ENCODE measurements around the gene IQCE.
A peak's percentile ranks its signal among the peaks of the same experiment; 100 is the strongest.

IQCE gene

DNA sequence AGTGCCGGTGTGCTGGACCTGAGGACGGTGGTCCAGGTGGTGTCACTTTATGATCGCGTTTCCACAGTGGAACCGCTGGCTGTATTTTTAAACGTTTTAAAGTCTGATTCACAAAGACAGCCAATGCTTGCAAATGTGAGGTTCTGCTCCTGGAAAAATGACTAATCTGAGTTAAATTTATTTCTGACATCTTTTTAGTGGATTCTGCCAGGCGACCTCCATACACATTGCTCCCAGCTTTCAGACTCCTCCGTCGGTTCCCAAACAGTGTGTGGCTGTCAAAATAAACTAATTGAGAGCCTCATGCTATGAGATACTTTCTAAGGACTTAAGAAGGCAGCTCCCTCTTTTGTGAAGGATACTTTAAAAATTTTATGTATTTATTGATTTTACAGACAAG, 60.3 kb downstream of the IQCE start:
- no peak for DNase-seq (ENCODE audit: low read depth, low spot score)
- TF ChIP-seq YY1 (IDR thresholded peaks at IDR 0.05; ENCODE audit: insufficient read depth, insufficient read length) (no peak), ZNF274 (IDR thresholded peaks at IDR 0.05; ENCODE audit: low read depth, low read length) (no peak), SUZ12 (IDR thresholded peaks at IDR 0.05; ENCODE audit: extremely low read depth, insufficient read depth, insufficient read length) (no peak)
- Histone ChIP-seq H3K9me3 (ENCODE audit: insufficient read depth, low read length) (no peaks in the 10 kb centered on the region), H3K36me3 (ENCODE audit: insufficient read depth, insufficient read length, low read length) (no peaks in the 10 kb centered on the region), H3K4me1 (ENCODE audit: insufficient read depth, insufficient read length) (peaks cover 31% of the 10 kb centered on the region), H3K27me3 (ENCODE audit: insufficient read depth, insufficient read length) (no peaks in the 10 kb centered on the region), H3K9ac (ENCODE audit: insufficient read length, low read depth) (no peak overlapping the region), H3K4me3 (ENCODE audit: insufficient read length, low read depth) (no peak overlapping the region)

DNA sequence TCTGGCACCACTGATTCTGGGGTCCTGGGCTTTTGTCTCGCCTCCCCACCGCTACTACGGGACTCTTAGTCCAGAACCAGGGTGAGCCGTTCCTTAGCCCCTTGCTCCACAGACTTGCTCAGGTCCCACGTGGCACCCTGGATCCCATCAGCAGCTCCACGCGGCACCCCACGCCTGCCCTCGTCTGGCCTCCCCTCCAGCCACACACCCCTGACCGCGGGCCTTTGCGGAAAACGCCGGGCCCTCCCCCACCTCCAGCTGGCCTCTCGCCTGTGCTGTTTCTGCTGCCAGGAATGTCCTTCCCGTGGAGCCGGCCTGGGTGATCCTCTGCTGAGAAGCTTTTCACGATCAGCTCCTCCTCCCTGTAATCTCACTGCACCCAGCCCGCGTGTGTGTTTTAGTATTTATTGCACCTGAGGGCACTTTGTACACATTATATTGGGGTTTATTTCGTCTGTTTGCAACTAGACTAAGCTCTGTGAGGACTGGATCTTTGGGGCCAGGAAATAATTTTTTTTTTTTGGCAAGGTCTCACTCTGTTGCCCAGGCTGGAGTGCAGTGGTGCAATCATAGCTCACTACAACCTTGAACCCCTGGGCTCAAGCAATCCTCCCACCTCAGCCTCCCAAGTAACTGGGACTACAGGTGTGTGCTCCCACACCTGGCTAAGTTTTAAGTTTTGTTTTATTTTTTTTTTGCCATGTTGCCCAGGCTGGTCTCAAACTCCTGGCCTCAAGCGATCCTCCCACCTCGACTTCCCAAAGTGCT, 62.5 kb downstream of the IQCE start:
- TF ChIP-seq SUZ12 (IDR thresholded peaks at IDR 0.05; ENCODE audit: extremely low read depth, insufficient read depth, insufficient read length) = no peak
- no peak for TF ChIP-seq YY1 (IDR thresholded peaks at IDR 0.05; ENCODE audit: insufficient read depth, insufficient read length)
- TF ChIP-seq ZNF274 (IDR thresholded peaks at IDR 0.05; ENCODE audit: low read depth, low read length) = no peak
- Histone ChIP-seq H3K36me3 (ENCODE audit: insufficient read depth, insufficient read length, low read length) (no peaks in the 10 kb centered on the region), H3K9me3 (ENCODE audit: insufficient read depth, low read length) (peaks cover 2% of the 10 kb centered on the region; the same call in 1 of the 2 replicates), H3K27me3 (ENCODE audit: insufficient read depth, insufficient read length) (no peaks in the 10 kb centered on the region), H3K4me1 (ENCODE audit: insufficient read depth, insufficient read length) (peaks cover 36% of the 10 kb centered on the region), H3K9ac (ENCODE audit: insufficient read length, low read depth) (peak overlapping the region; percentile 51), H3K4me3 (ENCODE audit: insufficient read length, low read depth) (no peak overlapping the region)
- DNase-seq (ENCODE audit: low read depth, low spot score) = no peak

DNA sequence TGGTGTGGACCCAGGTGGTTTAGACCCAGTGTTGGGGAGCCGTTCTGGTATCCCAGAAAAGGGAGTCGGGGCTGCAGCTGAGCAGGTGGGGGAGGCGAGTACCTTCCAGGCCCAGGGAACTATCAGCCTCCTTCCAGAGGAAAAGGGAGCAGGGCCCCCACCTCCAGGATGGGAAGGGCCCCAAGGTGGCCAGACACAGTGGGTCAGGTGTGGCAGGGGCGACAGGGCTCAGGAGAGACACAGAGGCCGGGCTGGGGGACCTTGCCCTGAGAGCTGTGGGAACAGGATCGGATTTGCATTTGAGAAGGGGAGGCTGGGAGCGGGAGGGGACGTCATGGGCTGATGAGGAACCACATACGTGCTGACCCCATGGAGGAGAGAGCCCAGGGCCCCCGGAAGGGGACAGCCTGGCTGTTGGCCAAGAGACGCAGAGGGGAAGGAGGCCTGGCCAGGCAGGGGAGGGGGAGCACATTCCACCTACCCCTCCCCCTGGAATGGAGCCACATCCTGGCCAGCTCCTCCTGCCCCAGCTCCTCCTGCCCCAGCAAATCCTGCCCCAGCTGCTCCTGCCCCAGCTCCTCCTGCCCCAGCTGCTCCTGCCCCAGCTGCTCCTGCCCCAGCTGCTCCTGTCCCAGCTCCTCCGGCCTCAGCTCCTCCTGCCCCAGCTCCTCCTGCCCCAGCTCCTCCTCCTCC, 63.3 kb downstream of the IQCE start:
- H3K9ac ChIP-seq (ENCODE audit: insufficient read length, low read depth) = peak overlapping the region; percentile 51
- TF ChIP-seq YY1 (IDR thresholded peaks at IDR 0.05; ENCODE audit: insufficient read depth, insufficient read length) (no peak), ZNF274 (IDR thresholded peaks at IDR 0.05; ENCODE audit: low read depth, low read length) (no peak), SUZ12 (IDR thresholded peaks at IDR 0.05; ENCODE audit: extremely low read depth, insufficient read depth, insufficient read length) (no peak)
- H3K4me3 ChIP-seq (ENCODE audit: insufficient read length, low read depth) = no peak overlapping the region
- H3K4me1 ChIP-seq (ENCODE audit: insufficient read depth, insufficient read length) = peaks cover 36% of the 10 kb centered on the region
- H3K36me3 ChIP-seq (ENCODE audit: insufficient read depth, insufficient read length, low read length) = no peaks in the 10 kb centered on the region
- H3K27me3 ChIP-seq (ENCODE audit: insufficient read depth, insufficient read length) = no peaks in the 10 kb centered on the region
- H3K9me3 ChIP-seq (ENCODE audit: insufficient read depth, low read length) = peaks cover 8% of the 10 kb centered on the region; the same call in 1 of the 2 replicates
- peak; percentile 91 for DNase-seq (ENCODE audit: low read depth, low spot score)

DNA sequence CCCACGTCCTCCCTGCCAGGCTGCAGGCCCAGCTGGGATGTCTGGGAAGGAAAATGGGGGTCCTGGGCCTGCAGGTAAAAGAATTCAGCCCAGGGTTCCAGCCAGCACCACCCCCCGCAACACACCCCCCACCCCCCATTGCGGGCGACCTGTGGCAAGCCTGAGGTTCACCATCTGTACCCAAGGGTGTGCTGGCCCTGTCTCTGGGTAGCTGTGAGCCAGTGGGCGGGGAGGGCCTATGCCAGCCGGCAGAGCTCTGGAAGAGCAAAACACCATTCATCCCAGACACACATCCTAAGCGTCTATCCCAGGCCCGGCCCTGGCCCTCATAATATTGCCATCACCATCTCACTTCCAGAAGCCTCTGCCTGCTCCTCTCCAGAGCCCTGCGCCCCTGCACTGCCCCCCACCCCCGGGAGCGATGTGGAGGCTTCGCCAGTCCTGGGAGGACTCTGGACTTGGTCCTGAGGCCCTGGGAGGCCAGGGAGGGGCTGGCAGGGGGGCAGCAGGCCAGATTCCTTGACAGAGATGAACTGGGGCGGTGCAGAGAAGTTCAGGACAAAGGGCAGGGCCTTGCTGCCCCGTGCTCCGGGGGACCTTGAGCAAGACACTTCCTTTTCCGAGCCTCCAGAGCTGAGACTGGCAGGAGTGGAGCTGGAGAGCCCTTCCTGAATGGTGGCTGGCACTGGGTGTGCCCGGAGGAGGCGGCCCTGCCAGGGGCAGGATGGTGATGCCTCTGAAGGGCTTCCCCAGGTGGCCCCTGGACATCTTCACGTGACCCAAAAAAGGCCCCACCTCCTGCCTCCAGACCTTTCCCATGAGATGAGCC, 64.3 kb downstream of the IQCE start:
- no peaks in the 10 kb centered on the region for H3K36me3 ChIP-seq (ENCODE audit: insufficient read depth, insufficient read length, low read length)
- DNase-seq (ENCODE audit: low read depth, low spot score) = no peak
- peak overlapping the region; percentile 64 for H3K9ac ChIP-seq (ENCODE audit: insufficient read length, low read depth)
- H3K4me3 ChIP-seq (ENCODE audit: insufficient read length, low read depth) = no peak overlapping the region
- H3K27me3 ChIP-seq (ENCODE audit: insufficient read depth, insufficient read length) = no peaks in the 10 kb centered on the region
- H3K9me3 ChIP-seq (ENCODE audit: insufficient read depth, low read length) = peaks cover 8% of the 10 kb centered on the region; the same call in 1 of the 2 replicates
- TF ChIP-seq ZNF274 (IDR thresholded peaks at IDR 0.05; ENCODE audit: low read depth, low read length) (no peak), YY1 (IDR thresholded peaks at IDR 0.05; ENCODE audit: insufficient read depth, insufficient read length) (no peak), SUZ12 (IDR thresholded peaks at IDR 0.05; ENCODE audit: extremely low read depth, insufficient read depth, insufficient read length) (no peak)
- H3K4me1 ChIP-seq (ENCODE audit: insufficient read depth, insufficient read length) = peaks cover 35% of the 10 kb centered on the region

DNA sequence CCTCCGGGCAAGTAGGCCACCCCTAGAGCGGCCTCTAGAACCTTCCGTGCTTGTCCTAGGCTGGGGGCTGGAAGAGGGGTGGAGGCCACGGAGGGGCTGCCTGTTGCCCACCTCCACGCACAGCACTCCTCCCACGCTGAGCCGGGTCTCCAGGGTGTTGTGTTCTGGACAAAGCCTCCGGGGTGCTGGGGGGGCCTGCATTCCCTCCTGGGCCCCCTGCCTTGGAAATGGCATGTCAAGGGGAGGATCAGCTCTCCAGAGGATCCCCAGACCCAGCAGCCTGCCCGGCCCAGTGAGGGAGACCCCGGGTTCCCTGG, 64.9 kb downstream of the IQCE start:
- H3K27me3 ChIP-seq (ENCODE audit: insufficient read depth, insufficient read length) = no peaks in the 10 kb centered on the region
- H3K4me3 ChIP-seq (ENCODE audit: insufficient read length, low read depth) = no peak overlapping the region
- no peak for TF ChIP-seq SUZ12 (IDR thresholded peaks at IDR 0.05; ENCODE audit: extremely low read depth, insufficient read depth, insufficient read length)
- TF ChIP-seq ZNF274 (IDR thresholded peaks at IDR 0.05; ENCODE audit: low read depth, low read length) = no peak
- no peak for TF ChIP-seq YY1 (IDR thresholded peaks at IDR 0.05; ENCODE audit: insufficient read depth, insufficient read length)
- H3K9ac ChIP-seq (ENCODE audit: insufficient read length, low read depth) = peak overlapping the region; percentile 64
- H3K4me1 ChIP-seq (ENCODE audit: insufficient read depth, insufficient read length) = peaks cover 35% of the 10 kb centered on the region
- DNase-seq (ENCODE audit: low read depth, low spot score) = no peak
- peaks cover 8% of the 10 kb centered on the region; the same call in 1 of the 2 replicates for H3K9me3 ChIP-seq (ENCODE audit: insufficient read depth, low read length)
- no peaks in the 10 kb centered on the region for H3K36me3 ChIP-seq (ENCODE audit: insufficient read depth, insufficient read length, low read length)

DNA sequence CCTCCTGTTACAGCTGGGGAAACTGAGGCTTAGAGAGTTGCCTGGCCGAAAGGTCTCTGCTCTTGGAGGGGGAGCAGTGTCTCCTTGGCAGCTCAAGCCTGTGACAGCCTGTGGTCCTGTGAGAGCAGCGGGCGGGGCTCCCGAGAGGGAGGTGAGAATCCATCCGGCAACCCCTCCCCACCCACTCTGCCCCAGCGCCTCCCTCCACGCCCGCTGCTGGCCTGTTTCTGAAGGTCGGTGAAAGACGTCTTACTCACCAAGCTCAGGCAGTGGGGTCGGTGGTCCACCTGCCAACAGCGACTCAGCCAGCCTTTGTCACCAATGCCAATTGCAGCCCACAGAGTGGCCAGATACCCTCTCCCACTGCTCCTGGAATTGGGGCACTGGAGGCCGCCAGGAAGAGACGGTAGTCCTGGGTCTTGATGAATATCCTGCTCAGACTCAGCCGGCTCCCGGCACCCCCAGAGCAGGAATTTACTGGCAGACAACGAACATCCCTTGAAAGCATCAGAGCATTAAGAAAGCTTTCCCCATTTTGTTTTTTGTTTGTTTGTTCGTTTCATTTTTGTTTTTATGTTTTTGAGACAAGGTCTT, 65.6 kb downstream of the IQCE start:
- no peak for DNase-seq (ENCODE audit: low read depth, low spot score)
- no peak for TF ChIP-seq ZNF274 (IDR thresholded peaks at IDR 0.05; ENCODE audit: low read depth, low read length)
- TF ChIP-seq SUZ12 (IDR thresholded peaks at IDR 0.05; ENCODE audit: extremely low read depth, insufficient read depth, insufficient read length) = no peak
- no peak for TF ChIP-seq YY1 (IDR thresholded peaks at IDR 0.05; ENCODE audit: insufficient read depth, insufficient read length)
- Histone ChIP-seq H3K4me3 (ENCODE audit: insufficient read length, low read depth) (no peak overlapping the region), H3K27me3 (ENCODE audit: insufficient read depth, insufficient read length) (no peaks in the 10 kb centered on the region), H3K9me3 (ENCODE audit: insufficient read depth, low read length) (peaks cover 8% of the 10 kb centered on the region; the same call in 1 of the 2 replicates), H3K4me1 (ENCODE audit: insufficient read depth, insufficient read length) (peaks cover 35% of the 10 kb centered on the region), H3K9ac (ENCODE audit: insufficient read length, low read depth) (peak overlapping the region; percentile 36), H3K36me3 (ENCODE audit: insufficient read depth, insufficient read length, low read length) (no peaks in the 10 kb centered on the region)
